Urinary bladder (tissue), 4 donors: Measurements from ENCODE around the gene PDIK1L. TPM values are rescaled to one million over a fixed set of nuclear protein-coding genes. Genes with fewer than 3 reads are reported as not detected.
A peak's percentile ranks its signal among the peaks of the same experiment; 100 is the strongest.

Experiments used
- DNase-seq: peaks from one replicate; pipeline ENCODE4 v3.0.0-alpha.2; 2015; ENCODE audit errors: extremely low spot score
- H3K27ac ChIP-seq: one replicate; pipeline ENCODE4 v1.5.1; 2013; ENCODE audit warnings: low read depth, mild to moderate bottlenecking, moderate library complexity
- H3K36me3 ChIP-seq: one replicate; pipeline ENCODE4 v1.6.1; 2013; ENCODE audit warnings: mild to moderate bottlenecking, moderate library complexity; ENCODE audit not compliant: insufficient read depth
- H3K4me1 ChIP-seq: one replicate; pipeline ENCODE4 v1.6.1; 2013; ENCODE audit warnings: mild to moderate bottlenecking, moderate library complexity; ENCODE audit not compliant: insufficient read depth
- H3K4me3 ChIP-seq: one replicate; pipeline ENCODE4 v1.5.1; 2013; ENCODE audit warnings: low read depth, low read length
- WGBS: extraction: QIAGEN DNeasy Blood & Tissue Kit; methylation state at CpG from one replicate; pipeline ENCODE4 v1.1.7; 2013; 5-methylcytosine and 5-hydroxymethylcytosine counted together
- polyA plus RNA-seq: library from polyadenylated mRNA; stranded (reverse); fragments of 200-250 nt; gene quantifications from one replicate; pipeline ENCODE4 v1.2.3, GENCODE V29; 2013
- total RNA-seq: library from RNA; depleted of rRNA; stranded (reverse); fragments of >200 nt; gene quantifications from one replicate; pipeline ENCODE4 v1.2.3, GENCODE V29; 2014
- donor health status: healthy with polysubstance abuse.
- donor health status: healthy.

PDIK1L gene
- total and polyA plus RNA-seq, 2 donors = 4.4 to 18.6 TPM

DNA sequence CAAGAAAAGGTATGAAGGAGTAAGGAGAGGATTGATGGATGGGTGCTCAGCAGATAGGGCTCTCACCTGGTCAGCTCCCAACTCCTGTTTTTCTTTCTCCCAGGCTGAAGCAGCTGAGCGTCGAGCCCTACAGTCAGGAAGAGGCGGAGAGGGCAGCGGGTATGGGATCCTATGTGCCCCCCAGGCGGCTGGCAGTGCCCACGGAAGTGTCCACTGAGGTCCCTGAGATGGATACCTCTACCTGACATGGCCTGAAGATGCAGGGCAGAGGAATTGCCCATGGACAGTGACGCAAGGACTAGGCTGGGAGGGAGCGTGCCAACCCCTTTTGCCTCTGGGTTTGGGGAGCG lies 58.8 kb downstream of the PDIK1L start:
- WGBS = 77% methylated on average over 9 of the region's 9 CpGs
- peak overlapping the region; percentile 58 for H3K4me3 ChIP-seq
- no peaks in the 10 kb centered on the region for H3K4me1 ChIP-seq
- H3K27ac ChIP-seq = no peak overlapping the region
- H3K36me3 ChIP-seq = no peaks in the 10 kb centered on the region
- no peak for DNase-seq

GRCh38 chr1:26171084-26172072 lies 59.8 kb downstream of the PDIK1L start, which contains the start of gene ZNF593OS:
Gene ZNF593OS (minus strand): TSS chr1:26171832. CDS start chr1:26171661, 171 bp downstream.
- DNase-seq = no peak
- Histone ChIP-seq H3K4me3 (no peak within 1 kb of the TSS), H3K4me1 (no peaks in the 10 kb centered on the region), H3K27ac (no peak within 1 kb of the TSS), H3K36me3 (no peaks in the 10 kb centered on the region)
- WGBS = 93% methylated on average over 34 of the region's 34 CpGs

Other genes starting within 250 kb of the PDIK1L start
- 10.4 TPM for gene PAQR7, start 236.1 kb upstream of the PDIK1L start, total RNA-seq
- 13.4 TPM for gene PAQR7, start 236.1 kb upstream of the PDIK1L start, polyA plus RNA-seq
- gene STMN1, start 205.4 kb upstream of the PDIK1L start, total RNA-seq = 67.9 TPM
- 49.4 TPM for gene STMN1, start 205.4 kb upstream of the PDIK1L start, polyA plus RNA-seq
- gene PAFAH2, start 113.8 kb upstream of the PDIK1L start, total RNA-seq = 10.0 TPM
- 7.4 TPM for gene PAFAH2, start 113.8 kb upstream of the PDIK1L start, polyA plus RNA-seq
- gene EXTL1, start 90.0 kb upstream of the PDIK1L start, total RNA-seq = 2.3 TPM
- 0.58 TPM for gene EXTL1, start 90.0 kb upstream of the PDIK1L start, polyA plus RNA-seq
- 1.7 TPM for gene SLC30A2, start 65.7 kb upstream of the PDIK1L start, total RNA-seq
- gene SLC30A2, start 65.7 kb upstream of the PDIK1L start, polyA plus RNA-seq = 0.24 TPM
- gene TRIM63, start 44.2 kb upstream of the PDIK1L start, total RNA-seq = 1.8 TPM
- gene TRIM63, start 44.2 kb upstream of the PDIK1L start, polyA plus RNA-seq = 10.2 TPM
- 1.6 TPM for gene FAM110D, start 47.3 kb downstream of the PDIK1L start, total RNA-seq
- gene FAM110D, start 47.3 kb downstream of the PDIK1L start, polyA plus RNA-seq = 7.4 TPM
- gene C1orf232, start 57.1 kb downstream of the PDIK1L start, total RNA-seq = not detected
- not detected for gene C1orf232, start 57.1 kb downstream of the PDIK1L start, polyA plus RNA-seq
- gene ZNF593, start 58.1 kb downstream of the PDIK1L start, total RNA-seq = 6.8 TPM
- 60.4 TPM for gene ZNF593, start 58.1 kb downstream of the PDIK1L start, polyA plus RNA-seq
- gene ZNF593OS, start 60.0 kb downstream of the PDIK1L start, total RNA-seq = not detected
- 0.18 TPM for gene ZNF593OS, start 60.0 kb downstream of the PDIK1L start, polyA plus RNA-seq
- 5.3 TPM for gene CNKSR1, start 65.7 kb downstream of the PDIK1L start, total RNA-seq
- gene CNKSR1, start 65.7 kb downstream of the PDIK1L start, polyA plus RNA-seq = 4.2 TPM
- gene CATSPER4, start 78.8 kb downstream of the PDIK1L start, total RNA-seq = not detected
- gene CATSPER4, start 78.8 kb downstream of the PDIK1L start, polyA plus RNA-seq = not detected
- gene CEP85, start 122.4 kb downstream of the PDIK1L start, total RNA-seq = 13.5 TPM
- 4.3 TPM for gene CEP85, start 122.4 kb downstream of the PDIK1L start, polyA plus RNA-seq
- gene SH3BGRL3, start 168.3 kb downstream of the PDIK1L start, total RNA-seq = 12.3 TPM
- 123 TPM for gene SH3BGRL3, start 168.3 kb downstream of the PDIK1L start, polyA plus RNA-seq
- 3.5 TPM for gene UBXN11, start 194.8 kb downstream of the PDIK1L start, total RNA-seq
- 12.2 TPM for gene UBXN11, start 194.8 kb downstream of the PDIK1L start, polyA plus RNA-seq
- 3.3 TPM for gene CD52, start 206.1 kb downstream of the PDIK1L start, total RNA-seq
- gene CD52, start 206.1 kb downstream of the PDIK1L start, polyA plus RNA-seq = 17.0 TPM
- 1.5 TPM for gene CRYBG2, start 242.3 kb downstream of the PDIK1L start, total RNA-seq
- gene CRYBG2, start 242.3 kb downstream of the PDIK1L start, polyA plus RNA-seq = 3.3 TPM